ENCODE results near the gene MAP2K6.

GRCh38 chr17:69486779-69487637 is 72.5 kb downstream of the MAP2K6 start:
- TF ChIP-seq CTCF (conservative IDR thresholded peaks at IDR 0.05; ENCODE audit: low read length) (no peak), EZH2phosphoT487 (IDR thresholded peaks at IDR 0.05; ENCODE audit: borderline replicate concordance) (no peak)
